Measurements from ENCODE around the gene PPM1B. TPM values are rescaled to one million over a fixed set of nuclear protein-coding genes. Genes with fewer than 3 reads are reported as not detected.
A peak's percentile ranks its signal among the peaks of the same experiment; 100 is the strongest.

Gene PPM1B
- total and polyA plus RNA-seq, 2 experiments from 2014 or later: 54.8 to 81.2 TPM

- Histone ChIP-seq H3K4me3 (no peak overlapping the region), H3K36me3 (no peaks in the 10 kb centered on the region), H3K27ac (no peak overlapping the region), H3K27me3 (no peaks in the 10 kb centered on the region), H3K4me1 (ENCODE audit: low read depth) (no peaks in the 10 kb centered on the region), H3K9me3 (ENCODE audit: low read depth) (no peaks in the 10 kb centered on the region)
- no peak for TF ChIP-seq CTCF (IDR thresholded peaks at IDR 0.05; ENCODE audit: low read depth, low read length)
- peak in 1 of 2 donors; percentile 21 for DNase-seq (ENCODE audit: low read depth in 1 of 2, low spot score in 1 of 2)
Measured at GRCh38 chr2:44135771-44136170, 32.9 kb upstream of the PPM1B start.

- H3K4me3 ChIP-seq: no peak overlapping the region
- H3K4me1 ChIP-seq (ENCODE audit: low read depth): no peaks in the 10 kb centered on the region
- no peaks in the 10 kb centered on the region for H3K9me3 ChIP-seq (ENCODE audit: low read depth)
- no peaks in the 10 kb centered on the region for H3K27me3 ChIP-seq
- TF ChIP-seq CTCF (IDR thresholded peaks at IDR 0.05; ENCODE audit: low read depth, low read length): no peak
- H3K36me3 ChIP-seq: no peaks in the 10 kb centered on the region
- DNase-seq (ENCODE audit: low read depth in 1 of 2, low spot score in 1 of 2): peak in 1 of 2 donors; percentile 18
- no peak overlapping the region for H3K27ac ChIP-seq
Measured at GRCh38 chr2:44136252-44136651, 32.4 kb upstream of the PPM1B start.

DNA sequence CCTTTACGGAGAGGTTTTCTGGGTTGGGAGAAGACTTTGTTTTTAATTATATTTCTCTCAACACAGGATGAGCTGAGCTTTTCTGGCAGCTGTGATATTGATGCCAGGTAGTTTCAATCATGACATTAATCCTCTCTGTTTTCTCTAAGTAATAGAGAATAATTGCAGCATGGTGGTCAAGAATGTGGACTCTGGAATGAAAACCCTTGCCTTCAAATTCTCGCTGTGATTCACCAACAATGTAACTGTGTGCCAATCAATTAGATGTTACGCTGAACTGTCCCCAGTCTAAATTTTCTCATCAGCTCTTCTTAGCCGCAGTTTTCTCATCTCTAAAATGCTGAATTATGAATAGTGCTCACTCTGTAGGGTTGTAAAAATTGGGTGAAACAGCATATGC is 31.6 kb upstream of the PPM1B start:
- H3K4me1 ChIP-seq (ENCODE audit: low read depth): no peaks in the 10 kb centered on the region
- no peak for TF ChIP-seq CTCF (IDR thresholded peaks at IDR 0.05; ENCODE audit: low read depth, low read length)
- DNase-seq (ENCODE audit: low read depth in 1 of 2, low spot score in 1 of 2): no peak
- no peak overlapping the region for H3K27ac ChIP-seq
- H3K9me3 ChIP-seq (ENCODE audit: low read depth): no peaks in the 10 kb centered on the region
- H3K36me3 ChIP-seq: no peaks in the 10 kb centered on the region
- H3K4me3 ChIP-seq: no peak overlapping the region
- H3K27me3 ChIP-seq: no peaks in the 10 kb centered on the region

- H3K9me3 ChIP-seq (ENCODE audit: low read depth): no peaks in the 10 kb centered on the region
- DNase-seq (ENCODE audit: low read depth in 1 of 2, low spot score in 1 of 2): peak in 1 of 2 donors; percentile 9
- no peaks in the 10 kb centered on the region for H3K4me1 ChIP-seq (ENCODE audit: low read depth)
- no peak overlapping the region for H3K27ac ChIP-seq
- no peak overlapping the region for H3K4me3 ChIP-seq
- H3K36me3 ChIP-seq: no peaks in the 10 kb centered on the region
- no peak for TF ChIP-seq CTCF (IDR thresholded peaks at IDR 0.05; ENCODE audit: low read depth, low read length)
- H3K27me3 ChIP-seq: no peaks in the 10 kb centered on the region
Measured at GRCh38 chr2:44137872-44138551, 30.7 kb upstream of the PPM1B start.

DNA sequence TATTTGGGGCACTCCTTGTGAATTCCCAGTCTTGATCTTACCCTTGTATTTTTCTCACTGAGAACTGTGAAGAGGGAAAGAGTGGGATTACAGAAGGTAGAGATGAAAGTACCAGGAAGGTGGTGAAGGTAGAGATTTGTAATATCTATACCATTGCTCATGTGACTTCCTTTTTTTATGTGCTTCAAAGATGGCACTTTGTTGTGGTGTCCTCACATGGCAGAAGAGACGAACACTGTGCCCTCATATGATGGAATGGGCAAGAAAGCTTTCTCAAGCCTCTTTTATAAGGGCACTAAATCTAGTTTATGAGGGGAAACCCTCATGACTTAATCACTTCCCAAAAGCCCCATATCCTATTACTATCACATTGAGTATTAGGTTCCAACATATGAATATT is 28.9 kb upstream of the PPM1B start:
- H3K36me3 ChIP-seq: no peaks in the 10 kb centered on the region
- TF ChIP-seq CTCF (IDR thresholded peaks at IDR 0.05; ENCODE audit: low read depth, low read length): no peak

More for the DNA sequence above, 28.9 kb upstream of the PPM1B start:
- H3K4me3 ChIP-seq: no peak overlapping the region
- no peaks in the 10 kb centered on the region for H3K27me3 ChIP-seq
- no peak for DNase-seq (ENCODE audit: low read depth in 1 of 2, low spot score in 1 of 2)
- H3K4me1 ChIP-seq (ENCODE audit: low read depth): no peaks in the 10 kb centered on the region
- H3K9me3 ChIP-seq (ENCODE audit: low read depth): no peaks in the 10 kb centered on the region
- H3K27ac ChIP-seq: no peak overlapping the region
